Measurements from ENCODE around the gene PDXP.

DNA sequence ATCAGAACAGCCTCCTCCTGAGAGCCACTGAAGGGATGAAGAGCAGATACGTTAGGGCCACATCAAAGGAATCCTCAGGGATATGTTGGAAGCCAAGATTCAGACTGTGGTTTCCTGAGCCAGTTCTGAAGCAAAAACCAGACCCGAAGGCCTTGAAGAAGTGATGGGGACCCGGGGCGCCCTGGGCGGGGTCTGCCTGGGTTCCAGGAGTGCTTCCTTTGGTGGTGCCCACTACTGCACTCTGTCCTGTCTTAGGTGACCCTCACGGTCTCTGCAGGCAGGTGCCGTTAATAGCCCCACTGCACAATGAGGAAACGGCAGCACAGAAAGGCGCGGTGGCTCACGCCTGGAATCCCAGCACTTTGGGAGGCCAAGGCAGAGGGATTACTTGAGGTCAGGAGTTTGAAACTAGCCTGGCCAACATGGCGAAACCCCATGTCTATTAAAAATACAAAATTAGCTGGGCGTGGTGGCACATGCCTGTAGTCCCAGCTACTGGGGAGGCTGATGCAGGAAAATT is 31.9 kb upstream of the PDXP start:
- TF ChIP-seq YY1 (IDR thresholded peaks at IDR 0.05; ENCODE audit: insufficient read depth, insufficient read length), result no peak
- no peak for TF ChIP-seq SUZ12 (IDR thresholded peaks at IDR 0.05; ENCODE audit: extremely low read depth, insufficient read depth, insufficient read length)
- no peak for TF ChIP-seq ZNF274 (IDR thresholded peaks at IDR 0.05; ENCODE audit: low read depth, low read length)

Measured in NT2/D1 (cell line).